Right lobe of liver (tissue), 6 donors: Measurements from ENCODE around the gene ZFP36. TPM values are rescaled to one million over a fixed set of nuclear protein-coding genes. Genes with fewer than 3 reads are reported as not detected.

Source experiments
- ATAC-seq, 4 donors: fragments of 200-7000 bp; cut with Tn5 transposase; one replicate each; pipeline ENCODE4 v1.9.1; 2020; ENCODE audit warnings: mild to moderate bottlenecking in 4 of 4, moderate library complexity in 4 of 4
- DNase-seq, 3 donors: peaks; one replicate each; pipeline ENCODE4 v3.0.0-alpha.2; 2020
- H3K27ac ChIP-seq, 3 donors: fragments of 200-600 bp; one replicate each; pipeline ENCODE4 v1.8.0; 2022
- H3K27me3 ChIP-seq, 2 donors: fragments of 200-600 bp; one replicate each; pipeline ENCODE4 v1.8.0; 2022
- H3K36me3 ChIP-seq, 4 donors: fragments of 200-600 bp; sonication (generic) in 1 of 4; one replicate each; pipeline versions ENCODE4 v1.5.1 to v1.8.0; 2017 to 2022; ENCODE audit warnings: control low read depth in 1 of 4
- H3K4me1 ChIP-seq, 4 donors: fragments of 200-600 bp; sonication (generic) in 1 of 4; one replicate each; pipeline versions ENCODE4 v1.5.1 to v1.8.0; 2017 to 2022; ENCODE audit warnings: control low read depth in 1 of 4
- H3K4me3 ChIP-seq, 3 donors: fragments of 200-600 bp; one replicate each; pipeline ENCODE4 v1.8.0; 2022
- H3K9me3 ChIP-seq, 4 donors: fragments of 200-600 bp; sonication (generic) in 1 of 4; one replicate each; pipeline versions ENCODE4 v1.5.1 to v1.8.0; 2017 to 2022; ENCODE audit warnings: control low read depth in 1 of 4
- POLR2A ChIP-seq: fragments of 450-650 bp; IDR thresholded peaks from one replicate; pipeline ENCODE4 v1.6.1; 2017; ENCODE audit warnings: antibody characterized with exemption, mild to moderate bottlenecking
- WGBS: methylation state at CpG from one replicate; pipeline ENCODE4 v1.1.6; 2018; ENCODE audit warnings: low coverage, low lambda C conversion rate; ENCODE audit not compliant: insufficient coverage; ENCODE audit errors: missing lambda C conversion rate; 5-methylcytosine and 5-hydroxymethylcytosine counted together
- intact Hi-C, 2 donors: fragments of 100-400 bp; cut with DNase I; formaldehyde crosslinking; loops; one replicate each; pipeline versions ENCODE4 v1.11.2 to v1.14.1; 2022
- total RNA-seq, 6 experiments: library from RNA; depleted of rRNA in 2 of 6; stranded (reverse); fragments of >200 nt in 2 of 6; fragmentation: NEBNext Ultra II Directional in 3 of 6; extraction: Animal tissue kit (Norgen Biotek cat#: 25700) in 3 of 6; gene quantifications; one replicate each; pipeline versions ENCODE4 v1.1.0 to v1.2.4, GENCODE V29; 2016 to 2023
- TF ChIP-seq, protein P1 (sequence below), 4 donors: fragments of 200-600 bp in 3 of 4; fragments of 450-650 bp in 1 of 4; IDR thresholded peaks; one replicate each; pipeline versions ENCODE4 v1.5.1 to v1.8.0; 2016 to 2022; ENCODE audit warnings: antibody characterized with exemption in 4 of 4, mild to moderate bottlenecking in 2 of 4
- donor health status: DM: no; HTN: yes; CAD: no.
- donor health status: DM: no; HTN: no; CAD: no.
- donor health status: DM: no; HTN: no; CAD: no.
- donor health status: DM: no; HTN: yes; CAD: no.
- donor health status: DM: no; HTN: yes; CAD: no.

The ZFP36 gene
- total RNA-seq, 6 experiments from 2014 or later = 28.3 to 156 (median 91.7) TPM

DNA sequence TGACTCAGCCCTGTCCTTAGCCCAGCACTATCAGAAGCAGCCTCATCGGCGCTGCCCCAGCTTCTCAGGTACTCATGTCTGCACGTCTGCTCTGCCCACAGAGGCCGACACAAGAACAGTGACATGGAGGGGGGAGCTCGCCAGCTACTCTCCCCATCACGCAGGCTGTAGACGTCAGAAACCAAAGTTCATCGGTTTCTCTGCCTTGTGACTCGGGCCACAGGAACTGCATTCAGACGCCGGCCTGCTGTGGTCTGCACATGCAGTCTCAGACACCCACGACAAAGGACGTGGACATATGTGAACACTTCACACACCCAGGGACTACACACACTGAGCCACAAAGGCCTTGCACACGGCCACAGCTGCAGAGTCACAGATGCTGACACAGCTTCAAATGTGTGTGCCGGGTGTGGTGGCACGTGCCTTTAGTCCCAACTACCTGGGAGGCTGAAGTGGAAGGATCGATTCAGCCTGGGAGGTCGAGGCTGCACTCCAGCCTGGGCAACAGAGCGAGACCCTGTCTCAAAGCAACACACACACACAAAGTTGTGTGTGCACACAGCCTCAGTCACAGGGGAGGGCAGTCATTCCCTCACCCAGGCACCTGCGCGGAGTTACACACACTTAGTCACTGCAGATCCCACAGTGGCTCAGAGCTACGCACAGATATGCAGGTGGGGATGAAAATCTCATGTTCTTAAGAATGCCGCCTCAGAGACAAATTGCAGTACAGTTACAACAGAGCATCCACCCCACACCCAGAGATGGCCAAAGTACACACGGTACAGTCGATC, 4.9 kb upstream of the ZFP36 start:
- WGBS = 13% methylated on average over 14 of the region's 25 CpGs
- Histone ChIP-seq H3K4me1 (peaks cover 0 to 68% (median 29%) of the 10 kb centered on the region in 4 donors), H3K36me3 (no peaks in the 10 kb centered on the region), H3K4me3 (peak overlapping the region in 2 of 3 donors; percentile 51 to 56), H3K27ac (peak overlapping the region; percentile 95 to 99 (median 98)), H3K9me3 (no peaks in the 10 kb centered on the region), H3K27me3 (no peaks in the 10 kb centered on the region)
- intact Hi-C loops = no loop called here
- TF ChIP-seq, protein P1, sequence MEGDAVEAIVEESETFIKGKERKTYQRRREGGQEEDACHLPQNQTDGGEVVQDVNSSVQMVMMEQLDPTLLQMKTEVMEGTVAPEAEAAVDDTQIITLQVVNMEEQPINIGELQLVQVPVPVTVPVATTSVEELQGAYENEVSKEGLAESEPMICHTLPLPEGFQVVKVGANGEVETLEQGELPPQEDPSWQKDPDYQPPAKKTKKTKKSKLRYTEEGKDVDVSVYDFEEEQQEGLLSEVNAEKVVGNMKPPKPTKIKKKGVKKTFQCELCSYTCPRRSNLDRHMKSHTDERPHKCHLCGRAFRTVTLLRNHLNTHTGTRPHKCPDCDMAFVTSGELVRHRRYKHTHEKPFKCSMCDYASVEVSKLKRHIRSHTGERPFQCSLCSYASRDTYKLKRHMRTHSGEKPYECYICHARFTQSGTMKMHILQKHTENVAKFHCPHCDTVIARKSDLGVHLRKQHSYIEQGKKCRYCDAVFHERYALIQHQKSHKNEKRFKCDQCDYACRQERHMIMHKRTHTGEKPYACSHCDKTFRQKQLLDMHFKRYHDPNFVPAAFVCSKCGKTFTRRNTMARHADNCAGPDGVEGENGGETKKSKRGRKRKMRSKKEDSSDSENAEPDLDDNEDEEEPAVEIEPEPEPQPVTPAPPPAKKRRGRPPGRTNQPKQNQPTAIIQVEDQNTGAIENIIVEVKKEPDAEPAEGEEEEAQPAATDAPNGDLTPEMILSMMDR (IDR thresholded peaks at IDR 0.05) = no peak
- TF ChIP-seq POLR2A = peak; percentile 94
- DNase-seq = peak; percentile 90 to 92 (median 91)
- peak; percentile 39 to 49 (median 44) for ATAC-seq

DNA sequence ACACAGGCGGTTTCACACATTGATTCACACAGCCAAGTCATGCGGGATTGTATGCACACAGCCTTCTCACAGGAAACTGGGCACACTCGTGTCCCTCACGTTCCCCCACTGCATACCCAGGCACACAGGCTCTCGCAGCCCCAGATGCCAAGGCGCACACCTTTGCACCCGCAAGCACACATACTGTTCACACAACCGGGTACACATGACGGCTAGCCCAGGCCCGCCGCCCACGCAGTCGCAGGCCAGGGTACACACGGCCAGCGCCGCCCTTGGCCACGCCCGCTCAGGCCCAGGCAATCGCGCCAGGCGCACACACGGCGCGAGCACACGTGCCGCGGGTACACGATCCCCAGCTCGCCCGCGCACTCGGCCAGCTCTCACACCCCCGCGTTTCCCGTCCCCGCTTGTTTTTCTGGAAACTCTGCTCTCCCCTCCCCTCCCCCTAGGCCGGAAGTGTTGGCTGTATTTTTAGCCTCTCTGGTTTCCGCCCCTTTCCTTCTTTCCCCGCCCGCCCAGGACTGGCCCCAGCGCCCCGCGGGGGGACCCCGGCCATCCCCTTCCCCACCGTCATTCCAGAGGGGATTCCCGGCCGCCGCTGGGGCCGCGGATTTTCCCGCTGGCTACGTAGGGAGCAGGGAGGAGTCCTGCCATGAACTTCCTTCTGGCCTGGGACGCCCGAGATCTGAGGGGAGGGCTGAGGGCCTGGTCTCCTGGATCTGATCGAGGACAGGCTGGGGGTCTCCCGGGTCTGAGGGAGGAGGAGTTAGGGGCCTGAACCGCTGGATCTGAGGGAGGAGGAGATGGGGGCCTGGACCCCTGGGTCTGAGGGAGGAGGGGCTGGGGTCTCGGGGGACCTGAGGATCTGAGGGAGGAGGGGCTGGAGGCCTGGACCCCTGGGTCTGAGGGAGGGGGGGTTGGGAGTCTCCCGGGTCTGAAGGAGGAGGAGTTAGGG, 4.0 kb upstream of the ZFP36 start:
- 1% methylated on average over 40 of the region's 59 CpGs for WGBS
- ATAC-seq = peak; percentile 27 to 53 (median 46)
- Histone ChIP-seq H3K9me3 (no peaks in the 10 kb centered on the region), H3K4me1 (peaks cover 0 to 59% (median 25%) of the 10 kb centered on the region in 4 donors), H3K4me3 (peak overlapping the region; percentile 35 to 56 (median 51)), H3K27me3 (no peaks in the 10 kb centered on the region), H3K27ac (peak overlapping the region; percentile 95 to 99 (median 98)), H3K36me3 (no peaks in the 10 kb centered on the region)
- TF ChIP-seq POLR2A = peak; percentile 51
- TF ChIP-seq, protein P1 (IDR thresholded peaks at IDR 0.05) = no peak
- intact Hi-C loops = no loop called here
- DNase-seq = peak; percentile 93 to 94 (median 94)

DNA sequence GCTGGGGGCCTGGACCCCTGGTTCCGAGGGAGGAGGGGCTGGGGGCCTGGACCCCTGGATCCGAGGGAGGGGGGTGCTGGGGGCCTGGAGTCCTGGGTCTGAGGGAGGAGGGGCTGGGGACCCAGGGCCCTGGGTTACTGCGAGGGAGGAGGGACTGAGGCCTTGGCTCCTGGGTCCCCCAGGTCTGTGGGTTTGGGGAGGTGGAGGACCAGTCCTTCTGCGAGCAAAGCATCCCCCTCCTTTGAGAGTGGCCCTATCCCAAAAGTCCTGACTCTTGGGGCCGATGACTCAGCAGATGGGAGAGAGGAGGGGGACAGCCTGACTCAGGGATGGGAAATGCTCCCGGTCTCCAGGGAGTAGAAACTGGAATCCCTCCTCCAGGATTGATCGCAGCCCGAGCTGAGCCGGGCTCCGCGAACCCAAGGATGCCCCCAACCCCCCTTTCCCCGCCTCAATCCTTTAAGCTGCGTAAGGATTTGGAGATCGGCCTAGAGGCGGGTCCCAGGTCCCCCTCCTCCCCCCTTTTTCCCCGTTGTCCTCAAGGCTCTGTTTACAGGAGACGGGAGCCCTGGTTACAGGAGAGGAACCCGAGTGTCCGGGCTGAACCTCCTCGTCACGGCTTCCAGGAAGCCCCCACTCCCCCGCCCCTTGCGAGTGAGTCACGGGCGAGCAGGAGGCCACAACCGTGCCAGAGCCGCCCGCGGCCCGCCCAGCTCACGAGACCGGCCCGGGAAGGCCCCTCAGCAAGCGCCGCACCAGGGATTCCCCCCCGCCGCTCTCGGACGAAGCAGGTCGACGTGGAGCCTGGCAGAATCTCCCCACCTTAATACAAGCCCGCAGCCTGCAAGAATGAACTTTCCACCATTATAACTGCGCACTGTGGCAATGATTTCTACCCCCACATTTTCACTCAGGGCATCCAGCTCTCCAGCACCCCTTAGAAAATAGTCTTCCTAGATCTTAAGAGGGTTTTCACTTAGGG, 3.0 kb upstream of the ZFP36 start:
- Histone ChIP-seq H3K4me1 (peaks cover 0 to 50% (median 20%) of the 10 kb centered on the region in 4 donors), H3K4me3 (peak overlapping the region; percentile 35 to 56 (median 51)), H3K27me3 (no peaks in the 10 kb centered on the region), H3K27ac (peak overlapping the region; percentile 95 to 99 (median 98)), H3K36me3 (peaks cover 0 to 10% (median 6%) of the 10 kb centered on the region in 4 donors), H3K9me3 (no peaks in the 10 kb centered on the region)
- TF ChIP-seq, protein P1 (IDR thresholded peaks at IDR 0.05) = no peak
- peak; percentile 53 for TF ChIP-seq POLR2A
- intact Hi-C loops = no loop called here
- WGBS = 23% methylated on average over 11 of the region's 43 CpGs
- DNase-seq (peak; percentile 90 to 96 (median 95)), ATAC-seq (peak; percentile 10 to 20 (median 14))
